HCT116 (cell line): ENCODE measurements around the gene LIN7B. TPM values are rescaled to one million over a fixed set of nuclear protein-coding genes. Genes with fewer than 3 reads are reported as not detected.
A peak's percentile ranks its signal among the peaks of the same experiment; 100 is the strongest.

Experiments
- ATF3 ChIP-seq: IDR thresholded peaks from 2 replicates; pipeline ENCODE4 v1.6.1; 2012
- CEBPB ChIP-seq: IDR thresholded peaks from 2 replicates; pipeline ENCODE4 v1.6.1; 2012; ENCODE audit warnings: low read depth
- ELF1 ChIP-seq: IDR thresholded peaks from 2 replicates; pipeline ENCODE4 v1.6.1; 2012; ENCODE audit warnings: low read depth, borderline replicate concordance
- EZH2 ChIP-seq: fragments of 200-600 bp; sonication (generic); IDR thresholded peaks from 2 replicates; pipeline ENCODE4 v1.6.1; 2017; ENCODE audit warnings: antibody characterized with exemption, mixed run types
- FOSL1 ChIP-seq: IDR thresholded peaks from 2 replicates; pipeline ENCODE4 v1.6.1; 2012; ENCODE audit warnings: low read depth
- POLR2AphosphoS5 ChIP-seq: IDR thresholded peaks from 2 replicates; pipeline ENCODE4 v1.6.1; 2011; ENCODE audit warnings: mild to moderate bottlenecking, low read depth, low read length, moderate library complexity
- REST ChIP-seq: IDR thresholded peaks from 2 replicates; pipeline ENCODE4 v1.6.1; 2012; ENCODE audit warnings: low read depth
- SRF ChIP-seq: IDR thresholded peaks from 2 replicates; pipeline ENCODE4 v1.6.1; 2012; ENCODE audit warnings: low read depth
- ZNF274 ChIP-seq: fragments of 200-500 bp; sonication (Bioruptor generic); IDR thresholded peaks from 2 replicates; pipeline ENCODE4 v1.6.1; 2014; ENCODE audit warnings: mild to moderate bottlenecking, low read depth, low read length, inconsistent platforms
- total RNA-seq: library from RNA; stranded (reverse); gene quantifications from one replicate; pipeline ENCODE4 v1.2.1, GENCODE V29; 2021; ENCODE audit not compliant: unreplicated experiment
- TF ChIP-seq, protein P1 (sequence below): IDR thresholded peaks from 2 replicates; pipeline ENCODE4 v1.6.1; 2012
- TF ChIP-seq, protein P2 (sequence below), 3 experiments: fragments of 200-600 bp in 1 of 3; sonication (generic) in 1 of 3; IDR thresholded peaks in 2 of 3; conservative IDR thresholded peaks in 1 of 3; 2 replicates each; pipeline ENCODE4 v1.5.1; 2012 to 2017; ENCODE audit warnings: low read depth in 2 of 3, low read length in 2 of 3, antibody characterized with exemption in 1 of 3, borderline replicate concordance in 1 of 3, control low read depth in 1 of 3, mild to moderate bottlenecking in 1 of 3, mixed read lengths in 1 of 3, mixed run types in 1 of 3, moderate library complexity in 1 of 3; ENCODE audit not compliant: insufficient read depth in 1 of 3

LIN7B gene
- total RNA-seq, 1 experiment from 2014 or later, result 7.2 TPM

DNA sequence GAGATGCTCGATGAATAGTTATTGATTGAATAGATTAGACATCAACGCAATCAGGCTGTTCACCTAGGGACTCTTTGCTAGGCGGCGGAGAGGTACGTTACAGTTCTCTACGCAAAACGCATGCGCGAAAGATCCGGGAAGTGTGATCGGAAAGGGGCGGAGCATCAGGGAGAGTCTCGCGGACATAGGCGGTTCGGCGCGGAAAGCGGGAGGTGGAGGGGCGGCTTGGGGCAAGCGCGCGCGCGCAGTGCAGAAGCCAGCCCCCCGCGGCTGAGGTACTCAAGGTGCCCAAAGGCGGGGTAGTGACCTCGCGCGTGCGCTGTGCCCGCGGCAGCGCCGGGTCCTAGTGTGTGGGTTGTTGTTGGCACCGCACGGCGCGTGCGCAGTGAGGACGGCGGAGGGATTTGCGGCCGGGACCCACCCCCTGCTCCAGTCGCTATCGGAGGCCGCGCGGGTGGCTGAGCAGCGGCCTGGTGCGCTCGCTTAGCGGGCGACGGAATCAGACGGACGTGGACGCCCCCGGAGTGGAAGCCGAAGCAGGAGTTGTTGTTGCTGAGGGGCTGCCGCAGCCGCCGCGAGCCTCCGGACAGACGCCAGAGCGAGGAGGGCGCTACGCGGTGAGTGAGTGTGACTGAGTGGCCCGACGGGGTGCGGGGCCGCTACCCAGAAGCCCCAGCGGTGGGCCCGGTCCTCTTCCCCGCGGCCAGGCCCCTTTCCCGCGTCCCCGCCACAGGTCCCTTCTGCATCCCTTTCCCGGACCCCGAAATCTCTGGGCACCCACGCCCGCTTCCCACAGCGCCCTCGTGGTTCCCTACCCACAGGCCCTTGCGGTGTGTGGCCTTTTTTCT lies 28.9 kb upstream of the LIN7B start, which contains the start of gene SNRNP70 (continued):
- no peak for TF ChIP-seq REST
- TF ChIP-seq, protein P1, sequence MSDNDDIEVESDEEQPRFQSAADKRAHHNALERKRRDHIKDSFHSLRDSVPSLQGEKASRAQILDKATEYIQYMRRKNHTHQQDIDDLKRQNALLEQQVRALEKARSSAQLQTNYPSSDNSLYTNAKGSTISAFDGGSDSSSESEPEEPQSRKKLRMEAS, result peak; percentile 86
- TF ChIP-seq CEBPB, result no peak
- no peak for TF ChIP-seq ZNF274
- TF ChIP-seq FOSL1, result no peak
- TF ChIP-seq, protein P2, sequence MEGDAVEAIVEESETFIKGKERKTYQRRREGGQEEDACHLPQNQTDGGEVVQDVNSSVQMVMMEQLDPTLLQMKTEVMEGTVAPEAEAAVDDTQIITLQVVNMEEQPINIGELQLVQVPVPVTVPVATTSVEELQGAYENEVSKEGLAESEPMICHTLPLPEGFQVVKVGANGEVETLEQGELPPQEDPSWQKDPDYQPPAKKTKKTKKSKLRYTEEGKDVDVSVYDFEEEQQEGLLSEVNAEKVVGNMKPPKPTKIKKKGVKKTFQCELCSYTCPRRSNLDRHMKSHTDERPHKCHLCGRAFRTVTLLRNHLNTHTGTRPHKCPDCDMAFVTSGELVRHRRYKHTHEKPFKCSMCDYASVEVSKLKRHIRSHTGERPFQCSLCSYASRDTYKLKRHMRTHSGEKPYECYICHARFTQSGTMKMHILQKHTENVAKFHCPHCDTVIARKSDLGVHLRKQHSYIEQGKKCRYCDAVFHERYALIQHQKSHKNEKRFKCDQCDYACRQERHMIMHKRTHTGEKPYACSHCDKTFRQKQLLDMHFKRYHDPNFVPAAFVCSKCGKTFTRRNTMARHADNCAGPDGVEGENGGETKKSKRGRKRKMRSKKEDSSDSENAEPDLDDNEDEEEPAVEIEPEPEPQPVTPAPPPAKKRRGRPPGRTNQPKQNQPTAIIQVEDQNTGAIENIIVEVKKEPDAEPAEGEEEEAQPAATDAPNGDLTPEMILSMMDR (IDR thresholded peaks at IDR 0.05 in 2 of 3, conservative IDR thresholded peaks at IDR 0.05 in 1 of 3; ENCODE audit: borderline replicate concordance in 1 of 3, insufficient read depth in 1 of 3, low read depth in 2 of 3, low read length in 2 of 3), result no peak
- TF ChIP-seq EZH2, result no peak
- TF ChIP-seq ATF3, result no peak
- TF ChIP-seq POLR2AphosphoS5, result peak; percentile 97
- TF ChIP-seq SRF, result no peak
- TF ChIP-seq ELF1, result peak; percentile 77; the same call in 1 of the 2 replicates
